ENCODE measurements around the gene IFNK.

The IFNK gene, protein sequence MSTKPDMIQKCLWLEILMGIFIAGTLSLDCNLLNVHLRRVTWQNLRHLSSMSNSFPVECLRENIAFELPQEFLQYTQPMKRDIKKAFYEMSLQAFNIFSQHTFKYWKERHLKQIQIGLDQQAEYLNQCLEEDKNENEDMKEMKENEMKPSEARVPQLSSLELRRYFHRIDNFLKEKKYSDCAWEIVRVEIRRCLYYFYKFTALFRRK

DNA sequence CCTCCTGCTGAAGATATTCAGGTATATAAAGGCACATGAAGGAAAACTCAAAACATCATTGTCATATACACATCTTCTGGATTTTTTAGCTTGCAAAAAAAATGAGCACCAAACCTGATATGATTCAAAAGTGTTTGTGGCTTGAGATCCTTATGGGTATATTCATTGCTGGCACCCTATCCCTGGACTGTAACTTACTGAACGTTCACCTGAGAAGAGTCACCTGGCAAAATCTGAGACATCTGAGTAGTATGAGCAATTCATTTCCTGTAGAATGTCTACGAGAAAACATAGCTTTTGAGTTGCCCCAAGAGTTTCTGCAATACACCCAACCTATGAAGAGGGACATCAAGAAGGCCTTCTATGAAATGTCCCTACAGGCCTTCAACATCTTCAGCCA is at the start of gene IFNK:
Gene IFNK, plus strand, starts transcription at position 55 of the 400 bp plus-strand sequence. Its CDS starts 47 bp downstream, at position 102.
- no peak within 1 kb of the TSS for H3K4me3 ChIP-seq (ENCODE audit: low read depth, low read length)
- DNase-seq, result no peak
- in situ Hi-C loops (cut with HindIII; ENCODE audit: low pct_ligation_motif_present, low sequenced_read_pairs), result loop anchor here (25.0 kb wide), 1 partner anchor 187 kb away; no protein-coding TSS in a partner anchor
- no peaks in the 10 kb centered on the region for H3K36me3 ChIP-seq (replicated peaks)
- H3K27ac ChIP-seq, result no peak within 1 kb of the TSS
- H3K27me3 ChIP-seq (replicated peaks), result no peaks in the 10 kb centered on the region
- TF ChIP-seq, protein P1, sequence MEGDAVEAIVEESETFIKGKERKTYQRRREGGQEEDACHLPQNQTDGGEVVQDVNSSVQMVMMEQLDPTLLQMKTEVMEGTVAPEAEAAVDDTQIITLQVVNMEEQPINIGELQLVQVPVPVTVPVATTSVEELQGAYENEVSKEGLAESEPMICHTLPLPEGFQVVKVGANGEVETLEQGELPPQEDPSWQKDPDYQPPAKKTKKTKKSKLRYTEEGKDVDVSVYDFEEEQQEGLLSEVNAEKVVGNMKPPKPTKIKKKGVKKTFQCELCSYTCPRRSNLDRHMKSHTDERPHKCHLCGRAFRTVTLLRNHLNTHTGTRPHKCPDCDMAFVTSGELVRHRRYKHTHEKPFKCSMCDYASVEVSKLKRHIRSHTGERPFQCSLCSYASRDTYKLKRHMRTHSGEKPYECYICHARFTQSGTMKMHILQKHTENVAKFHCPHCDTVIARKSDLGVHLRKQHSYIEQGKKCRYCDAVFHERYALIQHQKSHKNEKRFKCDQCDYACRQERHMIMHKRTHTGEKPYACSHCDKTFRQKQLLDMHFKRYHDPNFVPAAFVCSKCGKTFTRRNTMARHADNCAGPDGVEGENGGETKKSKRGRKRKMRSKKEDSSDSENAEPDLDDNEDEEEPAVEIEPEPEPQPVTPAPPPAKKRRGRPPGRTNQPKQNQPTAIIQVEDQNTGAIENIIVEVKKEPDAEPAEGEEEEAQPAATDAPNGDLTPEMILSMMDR (IDR thresholded peaks at IDR 0.05; ENCODE audit: low read depth, low read length, missing control alignments), result no peak

DNA sequence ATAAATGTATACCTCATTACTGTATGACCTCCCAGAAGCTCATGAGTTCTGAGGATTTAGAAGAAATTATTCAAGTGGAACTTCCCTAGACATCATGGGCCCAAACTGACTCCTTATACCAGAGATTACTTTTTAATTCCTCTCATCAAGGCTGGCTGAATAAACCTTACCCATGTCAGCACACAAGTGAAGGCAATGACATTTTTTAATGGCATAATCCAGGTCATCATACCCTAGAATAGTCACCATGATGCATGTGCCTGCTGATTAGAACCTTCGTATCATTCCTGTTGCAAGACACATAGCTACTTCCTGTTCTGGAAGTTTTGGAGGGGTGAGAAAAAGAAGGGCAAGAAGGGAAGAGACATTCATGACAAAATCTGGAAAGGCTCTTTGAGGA is 49.8 kb upstream of the IFNK start:
- no peaks in the 10 kb centered on the region for H3K27me3 ChIP-seq (replicated peaks)
- no peak overlapping the region for H3K27ac ChIP-seq
- in situ Hi-C loops (cut with HindIII; ENCODE audit: low pct_ligation_motif_present, low sequenced_read_pairs), result no loop called here
- no peak for DNase-seq
- no peaks in the 10 kb centered on the region for H3K36me3 ChIP-seq (replicated peaks)
- TF ChIP-seq, protein P1 (IDR thresholded peaks at IDR 0.05; ENCODE audit: low read depth, low read length, missing control alignments), result no peak
- no peak overlapping the region for H3K4me3 ChIP-seq (ENCODE audit: low read depth, low read length)

DNA sequence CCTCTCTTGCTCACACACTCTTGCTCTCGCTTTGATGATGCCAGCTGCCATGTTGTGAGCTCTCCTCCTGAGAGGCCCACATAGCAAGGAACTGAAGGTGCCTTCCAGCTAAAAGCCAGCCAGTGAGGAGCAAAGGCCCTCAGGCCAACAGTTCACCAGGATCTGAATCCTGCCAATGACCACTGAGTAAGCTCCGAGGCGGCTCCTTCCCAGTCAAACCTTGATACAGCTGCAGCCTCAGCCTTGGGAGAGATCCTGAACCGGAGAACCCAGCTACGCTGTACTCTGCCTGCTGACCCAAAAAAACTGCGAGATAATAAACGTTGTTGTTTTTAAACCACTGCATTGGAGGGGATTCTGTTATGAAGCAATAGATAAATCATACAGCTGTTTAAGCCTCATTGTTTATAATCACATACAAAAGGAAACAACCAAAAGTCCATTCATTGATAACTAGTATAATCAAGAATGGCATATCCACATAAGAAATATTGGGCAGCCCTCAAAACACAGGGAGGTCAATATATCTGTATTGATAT is 49.0 kb upstream of the IFNK start:
- in situ Hi-C loops (cut with HindIII; ENCODE audit: low pct_ligation_motif_present, low sequenced_read_pairs), result no loop called here
- no peak overlapping the region for H3K27ac ChIP-seq
- no peaks in the 10 kb centered on the region for H3K27me3 ChIP-seq (replicated peaks)
- no peak overlapping the region for H3K4me3 ChIP-seq (ENCODE audit: low read depth, low read length)
- H3K36me3 ChIP-seq (replicated peaks), result no peaks in the 10 kb centered on the region
- TF ChIP-seq, protein P1 (IDR thresholded peaks at IDR 0.05; ENCODE audit: low read depth, low read length, missing control alignments), result no peak
- no peak for DNase-seq

DNA sequence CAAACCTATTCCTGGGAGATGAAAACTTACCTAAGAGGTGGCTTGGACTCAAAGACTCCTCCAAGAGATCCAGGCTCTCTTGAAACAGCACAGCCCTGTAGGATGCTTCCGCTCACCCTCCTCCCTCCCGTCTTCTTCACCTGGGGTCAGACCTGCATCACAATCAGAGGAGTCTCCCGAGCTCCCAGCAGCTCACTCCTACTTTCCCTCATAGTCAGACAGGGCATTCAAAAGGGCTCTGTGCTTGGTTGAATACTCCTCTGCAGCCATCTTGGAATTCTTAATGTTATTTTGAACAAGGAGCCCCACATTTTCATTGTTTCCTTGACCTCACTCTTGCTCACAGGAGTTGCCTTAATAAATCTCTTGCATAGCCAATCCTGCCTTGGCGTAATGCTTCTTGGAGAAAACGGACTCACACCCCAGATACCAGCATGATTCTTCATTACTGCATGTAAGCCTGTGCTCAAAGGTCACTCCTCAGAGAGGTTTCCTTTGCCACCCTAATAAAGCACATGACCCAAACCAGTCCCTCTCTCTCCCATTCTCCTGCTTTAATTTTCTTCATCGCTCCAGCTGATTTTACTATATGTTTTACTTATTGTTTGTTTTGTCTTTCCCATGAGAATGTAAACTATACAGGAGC is 47.1 kb upstream of the IFNK start:
- Histone ChIP-seq H3K27me3 (replicated peaks) (no peaks in the 10 kb centered on the region), H3K36me3 (replicated peaks) (no peaks in the 10 kb centered on the region), H3K4me3 (ENCODE audit: low read depth, low read length) (no peak overlapping the region), H3K27ac (no peak overlapping the region)
- in situ Hi-C loops (cut with HindIII; ENCODE audit: low pct_ligation_motif_present, low sequenced_read_pairs), result no loop called here
- no peak for DNase-seq
- TF ChIP-seq, protein P1 (IDR thresholded peaks at IDR 0.05; ENCODE audit: low read depth, low read length, missing control alignments), result no peak

DNA sequence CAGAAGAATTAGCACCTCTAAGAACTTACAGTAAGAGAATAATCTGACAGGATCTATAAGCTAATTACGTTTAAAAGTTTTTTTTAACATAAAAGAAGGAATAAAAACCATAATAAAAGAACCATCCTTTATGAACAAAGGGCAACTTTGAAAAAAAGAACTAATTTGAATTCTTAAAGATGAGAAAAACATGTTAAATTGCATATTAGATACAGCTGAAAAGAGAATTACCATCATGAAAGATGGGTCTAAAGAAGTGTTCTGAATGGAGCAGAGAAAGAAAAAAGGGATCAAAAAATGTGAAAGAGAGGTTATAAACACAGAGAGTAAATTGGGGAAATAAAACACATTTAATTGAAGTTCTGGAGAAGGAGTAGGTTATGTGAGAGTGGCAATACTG is 45.8 kb upstream of the IFNK start:
- in situ Hi-C loops (cut with HindIII; ENCODE audit: low pct_ligation_motif_present, low sequenced_read_pairs), result no loop called here
- H3K4me3 ChIP-seq (ENCODE audit: low read depth, low read length), result no peak overlapping the region
- no peaks in the 10 kb centered on the region for H3K36me3 ChIP-seq (replicated peaks)
- H3K27me3 ChIP-seq (replicated peaks), result no peaks in the 10 kb centered on the region
- no peak for DNase-seq
- H3K27ac ChIP-seq, result no peak overlapping the region
- TF ChIP-seq, protein P1 (IDR thresholded peaks at IDR 0.05; ENCODE audit: low read depth, low read length, missing control alignments), result no peak
